Gastroesophageal sphincter (tissue), 3 donors: ENCODE results near the gene ACOXL.

Experiments used
- CTCF ChIP-seq, 4 experiments: fragments of 200-600 bp in 2 of 4; fragments of 450-650 bp in 2 of 4; sonication (generic) in 1 of 4; IDR thresholded peaks; one replicate each; pipeline ENCODE4 v1.5.1; 2017 to 2019; ENCODE audit warnings: antibody characterized with exemption in 4 of 4, mild to moderate bottlenecking in 2 of 4, moderate library complexity in 2 of 4
- POLR2A ChIP-seq, 2 donors: fragments of 450-650 bp; IDR thresholded peaks; one replicate each; pipeline ENCODE4 v1.6.1; 2017; ENCODE audit warnings: antibody characterized with exemption in 2 of 2, mild to moderate bottlenecking in 2 of 2, moderate library complexity in 1 of 2

GRCh38 chr2:111145103-111145760, 412.9 kb downstream of the ACOXL start:
- TF ChIP-seq CTCF (IDR thresholded peaks at IDR 0.05) (no peak), POLR2A (IDR thresholded peaks at IDR 0.05) (no peak)
